ENCODE measurements around the gene MVB12B. TPM values are rescaled to one million over a fixed set of nuclear protein-coding genes. Genes with fewer than 3 reads are reported as not detected.

Gene MVB12B
- total and polyA plus RNA-seq, 2 of the 13 experiments (the other 11 are each of a cell fraction or from before 2014, with no cell fraction given) = 12.1 to 30.1 TPM

DNA sequence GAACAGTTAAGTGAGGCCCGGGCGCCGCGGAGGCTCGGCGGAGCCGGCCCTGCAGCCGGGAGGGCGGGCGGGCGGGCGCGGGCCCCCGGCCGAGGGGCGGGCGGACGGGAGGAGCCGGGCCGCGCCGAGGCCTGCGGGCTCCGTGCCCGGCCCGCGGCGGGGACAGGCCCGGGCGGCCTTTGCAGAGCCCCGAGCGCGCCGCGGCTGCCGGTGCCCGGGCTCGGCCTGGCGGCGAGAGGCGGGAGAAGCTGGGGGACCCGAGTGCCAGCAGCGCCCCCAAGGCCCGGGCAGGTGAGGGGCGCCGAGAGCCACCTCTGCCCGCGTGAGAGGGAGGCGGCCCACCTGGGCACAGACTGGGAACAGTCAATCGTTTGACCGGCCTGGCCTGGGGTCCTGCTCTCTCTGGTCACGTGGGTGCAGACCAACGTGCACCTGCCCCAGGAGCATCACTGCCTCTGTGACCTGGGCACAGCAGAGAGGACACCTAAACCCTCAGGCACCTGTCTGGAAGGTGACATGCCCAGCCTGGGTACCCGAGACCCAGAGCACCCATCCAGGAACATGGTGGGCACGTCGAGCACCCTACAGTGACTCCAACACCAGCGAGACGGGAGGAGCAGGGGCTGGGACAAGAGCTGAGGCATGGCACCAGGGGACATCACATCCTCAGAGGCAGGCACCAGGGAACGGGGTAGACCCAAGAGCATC, 531 bp downstream of the MVB12B start (continued):
- TF ChIP-seq MEF2D (CRISPR knock-in tag; IDR thresholded peaks at IDR 0.05) (0 out of 2 replicates have a peak, but pooled peaks have one; percentile 18), ZNF274 (CRISPR knock-in tag; IDR thresholded peaks at IDR 0.05) (0 out of 2 replicates have a peak, but pooled peaks have one; percentile 36), KLF9 (CRISPR knock-in tag; IDR thresholded peaks at IDR 0.05; ENCODE audit: low read depth) (no peak), PLRG1 (conservative IDR thresholded peaks at IDR 0.05) (no peak), XBP1 (CRISPR knock-in tag; IDR thresholded peaks at IDR 0.05) (0 out of 2 replicates have a peak, but pooled peaks have one; percentile 25), SP4 (CRISPR knock-in tag; IDR thresholded peaks at IDR 0.05) (0 out of 2 replicates have a peak, but pooled peaks have one; percentile 2), MIXL1 (CRISPR knock-in tag; IDR thresholded peaks at IDR 0.05) (no peak), TAF1 (CRISPR knock-in tag; IDR thresholded peaks at IDR 0.05) (0 out of 2 replicates have a peak, but pooled peaks have one; percentile 21), RAD51 (IDR thresholded peaks at IDR 0.05; ENCODE audit: borderline replicate concordance) (peak; percentile 28; the same call in 1 of the 2 replicates), ZNF782 (CRISPR knock-in tag; IDR thresholded peaks at IDR 0.05; ENCODE audit: borderline replicate concordance) (peak; percentile 38; the same call in 1 of the 2 replicates), YEATS4 (CRISPR knock-in tag; IDR thresholded peaks at IDR 0.05; ENCODE audit: borderline replicate concordance) (peak; percentile 53; the same call in 1 of the 2 replicates), PITX1 (CRISPR knock-in tag; IDR thresholded peaks at IDR 0.05) (no peak), ZNF263 (CRISPR knock-in tag; IDR thresholded peaks at IDR 0.05) (0 out of 2 replicates have a peak, but pooled peaks have one; percentile 12), FOSL2 (CRISPR knock-in tag; IDR thresholded peaks at IDR 0.05) (no peak)
- TF ChIP-seq, protein P1, sequence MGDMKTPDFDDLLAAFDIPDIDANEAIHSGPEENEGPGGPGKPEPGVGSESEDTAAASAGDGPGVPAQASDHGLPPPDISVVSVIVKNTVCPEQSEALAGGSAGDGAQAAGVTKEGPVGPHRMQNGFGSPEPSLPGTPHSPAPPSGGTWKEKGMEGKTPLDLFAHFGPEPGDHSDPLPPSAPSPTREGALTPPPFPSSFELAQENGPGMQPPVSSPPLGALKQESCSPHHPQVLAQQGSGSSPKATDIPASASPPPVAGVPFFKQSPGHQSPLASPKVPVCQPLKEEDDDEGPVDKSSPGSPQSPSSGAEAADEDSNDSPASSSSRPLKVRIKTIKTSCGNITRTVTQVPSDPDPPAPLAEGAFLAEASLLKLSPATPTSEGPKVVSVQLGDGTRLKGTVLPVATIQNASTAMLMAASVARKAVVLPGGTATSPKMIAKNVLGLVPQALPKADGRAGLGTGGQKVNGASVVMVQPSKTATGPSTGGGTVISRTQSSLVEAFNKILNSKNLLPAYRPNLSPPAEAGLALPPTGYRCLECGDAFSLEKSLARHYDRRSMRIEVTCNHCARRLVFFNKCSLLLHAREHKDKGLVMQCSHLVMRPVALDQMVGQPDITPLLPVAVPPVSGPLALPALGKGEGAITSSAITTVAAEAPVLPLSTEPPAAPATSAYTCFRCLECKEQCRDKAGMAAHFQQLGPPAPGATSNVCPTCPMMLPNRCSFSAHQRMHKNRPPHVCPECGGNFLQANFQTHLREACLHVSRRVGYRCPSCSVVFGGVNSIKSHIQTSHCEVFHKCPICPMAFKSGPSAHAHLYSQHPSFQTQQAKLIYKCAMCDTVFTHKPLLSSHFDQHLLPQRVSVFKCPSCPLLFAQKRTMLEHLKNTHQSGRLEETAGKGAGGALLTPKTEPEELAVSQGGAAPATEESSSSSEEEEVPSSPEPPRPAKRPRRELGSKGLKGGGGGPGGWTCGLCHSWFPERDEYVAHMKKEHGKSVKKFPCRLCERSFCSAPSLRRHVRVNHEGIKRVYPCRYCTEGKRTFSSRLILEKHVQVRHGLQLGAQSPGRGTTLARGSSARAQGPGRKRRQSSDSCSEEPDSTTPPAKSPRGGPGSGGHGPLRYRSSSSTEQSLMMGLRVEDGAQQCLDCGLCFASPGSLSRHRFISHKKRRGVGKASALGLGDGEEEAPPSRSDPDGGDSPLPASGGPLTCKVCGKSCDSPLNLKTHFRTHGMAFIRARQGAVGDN (CRISPR knock-in tag; IDR thresholded peaks at IDR 0.05) = peak; percentile 92
- TF ChIP-seq, protein P2, sequence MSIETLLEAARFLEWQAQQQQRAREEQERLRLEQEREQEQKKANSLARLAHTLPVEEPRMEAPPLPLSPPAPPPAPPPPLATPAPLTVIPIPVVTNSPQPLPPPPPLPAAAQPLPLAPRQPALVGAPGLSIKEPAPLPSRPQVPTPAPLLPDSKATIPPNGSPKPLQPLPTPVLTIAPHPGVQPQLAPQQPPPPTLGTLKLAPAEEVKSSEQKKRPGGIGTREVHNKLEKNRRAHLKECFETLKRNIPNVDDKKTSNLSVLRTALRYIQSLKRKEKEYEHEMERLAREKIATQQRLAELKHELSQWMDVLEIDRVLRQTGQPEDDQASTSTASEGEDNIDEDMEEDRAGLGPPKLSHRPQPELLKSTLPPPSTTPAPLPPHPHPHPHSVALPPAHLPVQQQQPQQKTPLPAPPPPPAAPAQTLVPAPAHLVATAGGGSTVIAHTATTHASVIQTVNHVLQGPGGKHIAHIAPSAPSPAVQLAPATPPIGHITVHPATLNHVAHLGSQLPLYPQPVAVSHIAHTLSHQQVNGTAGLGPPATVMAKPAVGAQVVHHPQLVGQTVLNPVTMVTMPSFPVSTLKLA (IDR thresholded peaks at IDR 0.05) = 0 out of 2 replicates have a peak, but pooled peaks have one; percentile 8
- TF ChIP-seq, protein P3, sequence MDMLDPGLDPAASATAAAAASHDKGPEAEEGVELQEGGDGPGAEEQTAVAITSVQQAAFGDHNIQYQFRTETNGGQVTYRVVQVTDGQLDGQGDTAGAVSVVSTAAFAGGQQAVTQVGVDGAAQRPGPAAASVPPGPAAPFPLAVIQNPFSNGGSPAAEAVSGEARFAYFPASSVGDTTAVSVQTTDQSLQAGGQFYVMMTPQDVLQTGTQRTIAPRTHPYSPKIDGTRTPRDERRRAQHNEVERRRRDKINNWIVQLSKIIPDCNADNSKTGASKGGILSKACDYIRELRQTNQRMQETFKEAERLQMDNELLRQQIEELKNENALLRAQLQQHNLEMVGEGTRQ (IDR thresholded peaks at IDR 0.05; ENCODE audit: low read depth, low read length) = peak; percentile 44
- TF ChIP-seq, protein P3 (CRISPR knock-in tag; IDR thresholded peaks at IDR 0.05; ENCODE audit: borderline replicate concordance) = peak; percentile 56; the same call in 1 of the 2 replicates
- TF ChIP-seq, protein P4, sequence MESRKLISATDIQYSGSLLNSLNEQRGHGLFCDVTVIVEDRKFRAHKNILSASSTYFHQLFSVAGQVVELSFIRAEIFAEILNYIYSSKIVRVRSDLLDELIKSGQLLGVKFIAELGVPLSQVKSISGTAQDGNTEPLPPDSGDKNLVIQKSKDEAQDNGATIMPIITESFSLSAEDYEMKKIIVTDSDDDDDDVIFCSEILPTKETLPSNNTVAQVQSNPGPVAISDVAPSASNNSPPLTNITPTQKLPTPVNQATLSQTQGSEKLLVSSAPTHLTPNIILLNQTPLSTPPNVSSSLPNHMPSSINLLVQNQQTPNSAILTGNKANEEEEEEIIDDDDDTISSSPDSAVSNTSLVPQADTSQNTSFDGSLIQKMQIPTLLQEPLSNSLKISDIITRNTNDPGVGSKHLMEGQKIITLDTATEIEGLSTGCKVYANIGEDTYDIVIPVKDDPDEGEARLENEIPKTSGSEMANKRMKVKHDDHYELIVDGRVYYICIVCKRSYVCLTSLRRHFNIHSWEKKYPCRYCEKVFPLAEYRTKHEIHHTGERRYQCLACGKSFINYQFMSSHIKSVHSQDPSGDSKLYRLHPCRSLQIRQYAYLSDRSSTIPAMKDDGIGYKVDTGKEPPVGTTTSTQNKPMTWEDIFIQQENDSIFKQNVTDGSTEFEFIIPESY (CRISPR knock-in tag; IDR thresholded peaks at IDR 0.05) = no peak
